ENCODE data around the gene CENPVL1.
"Not testable (repeated sequence)": the region's sequence is repeated elsewhere in the genome, so short reads cannot be mapped to it uniquely, and the experiment has no call there.

DNA sequence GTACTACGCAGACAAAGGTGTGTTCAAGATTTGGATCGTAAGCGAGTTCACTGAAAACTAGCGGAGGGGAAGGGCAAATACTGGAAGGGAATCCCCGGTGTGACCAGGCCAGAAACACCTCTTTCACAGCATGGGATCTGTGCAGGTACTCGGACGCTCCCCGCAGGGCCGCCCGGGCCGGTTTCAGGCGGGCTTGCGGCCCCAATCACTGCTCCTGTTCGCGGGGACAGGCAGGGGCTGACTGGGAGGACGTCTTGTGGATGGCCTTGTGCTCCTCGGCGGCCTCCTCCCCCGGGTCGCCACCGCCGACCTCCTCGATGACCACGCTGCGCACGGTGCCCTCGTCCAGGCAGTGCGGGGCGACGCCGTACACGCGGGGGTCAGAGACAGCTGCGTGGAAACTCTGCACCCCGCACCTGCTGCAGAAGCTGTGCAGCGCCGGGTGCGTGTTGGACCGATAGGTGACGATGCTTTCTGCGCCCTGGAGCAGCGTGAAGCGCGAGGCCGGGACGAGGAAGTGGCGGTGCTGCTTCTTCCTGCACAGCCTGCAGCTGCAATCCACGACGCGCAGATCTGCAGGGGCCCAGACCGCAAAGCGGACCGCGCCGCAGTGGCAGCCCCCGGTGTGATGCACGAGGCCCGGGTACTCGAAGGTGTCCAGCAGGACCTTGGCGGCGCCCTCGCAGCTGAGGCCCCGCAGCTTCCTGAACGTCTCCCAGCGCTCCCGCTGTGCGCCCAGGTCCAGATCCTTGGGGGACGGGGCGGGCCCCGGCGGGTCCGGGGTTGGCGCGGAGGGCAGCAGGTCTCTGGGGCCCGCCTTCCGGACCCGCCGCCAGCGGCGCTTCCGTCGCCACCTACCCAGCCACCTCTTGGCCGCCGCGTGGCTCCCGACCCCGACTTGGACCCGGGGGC lies 28.2 kb upstream of the CENPVL1 start:
- TF ChIP-seq EZH2 (IDR thresholded peaks at IDR 0.05; ENCODE audit: low read depth, unreplicated experiment); STAT1 (IDR thresholded peaks at IDR 0.05; ENCODE audit: unreplicated experiment); POLR2AphosphoS5 (IDR thresholded peaks at IDR 0.05; ENCODE audit: low read depth): not testable (repeated sequence)

Measured in GM23338 (cell line).